A673 (cell line): ENCODE measurements around the gene ABCA2. TPM values are rescaled to one million over a fixed set of nuclear protein-coding genes. Genes with fewer than 3 reads are reported as not detected.

Source experiments
- BruUV-seq: library from RNA; stranded (reverse); fragments of 400-500 nt; replicated peaks from 2 replicates; lab custom pipeline; 2021; lab: Mats Ljungman, UMichigan
- CTCF ChIA-PET: fragments of 300-600 bp; sonication (Branson Sonifier 250); formaldehyde crosslinking; loops from one replicate; lab custom pipeline; 2022; ENCODE audit warnings: antibody characterized with exemption; lab: Charles Lee
- POLR2A ChIA-PET: fragments of 300-600 bp; sonication (Branson Sonifier 250); formaldehyde crosslinking; loops from one replicate; lab custom pipeline; 2022; ENCODE audit warnings: antibody characterized with exemption; ENCODE audit not compliant: low non-redundant PET; lab: Charles Lee
- DNase-seq: peaks from one replicate; pipeline ENCODE4 v3.0.0-alpha.2; 2015; ENCODE audit warnings: low spot score
- H3K27ac ChIP-seq: fragments of 200-600 bp; sonication (generic); 2 replicates; pipeline ENCODE4 v1.5.1; 2016; ENCODE audit warnings: mixed run types, low read depth, mild to moderate bottlenecking, mixed read lengths, antibody characterized with exemption, low read length; ENCODE audit not compliant: poor library complexity, severe bottlenecking
- H3K27me3 ChIP-seq: fragments of 200-600 bp; sonication (generic); replicated peaks from 2 replicates; pipeline ENCODE4 v1.6.1; 2017; ENCODE audit warnings: mixed run types, low read depth, mild to moderate bottlenecking, mixed read lengths, antibody characterized with exemption, low read length; ENCODE audit not compliant: insufficient read depth, poor library complexity
- H3K36me3 ChIP-seq: fragments of 200-600 bp; sonication (generic); 2 replicates; pipeline ENCODE4 v1.6.1; 2016; ENCODE audit warnings: mixed run types, mild to moderate bottlenecking, mixed read lengths, antibody characterized with exemption, low read length; ENCODE audit not compliant: insufficient read depth, poor library complexity, severe bottlenecking
- H3K4me1 ChIP-seq: fragments of 200-600 bp; sonication (generic); 2 replicates; pipeline ENCODE4 v1.6.1; 2017; ENCODE audit warnings: mixed run types, mild to moderate bottlenecking, mixed read lengths, antibody characterized with exemption, low read length; ENCODE audit not compliant: insufficient read depth, poor library complexity, severe bottlenecking
- H3K4me3 ChIP-seq: fragments of 200-600 bp; sonication (generic); 2 replicates; pipeline ENCODE4 v1.5.1; 2016; ENCODE audit warnings: low read depth, mixed run types, mild to moderate bottlenecking, mixed read lengths, low read length; ENCODE audit not compliant: poor library complexity, severe bottlenecking
- H3K9me3 ChIP-seq: fragments of 200-600 bp; sonication (generic); 2 replicates; pipeline ENCODE4 v1.6.1; 2016; ENCODE audit warnings: mixed run types, low read depth, mild to moderate bottlenecking, mixed read lengths, antibody characterized with exemption, low read length; ENCODE audit not compliant: poor library complexity, severe bottlenecking
- CTCF ChIP-seq: fragments of 300-800, 200-600 bp; sonication (generic); conservative IDR thresholded peaks from 2 replicates; pipeline ENCODE4 v1.5.1; 2017; ENCODE audit warnings: low read depth, mild to moderate bottlenecking, antibody characterized with exemption, low read length, moderate library complexity, mixed read lengths
- EZH2 ChIP-seq: fragments of 200-600 bp; sonication (generic); IDR thresholded peaks from 2 replicates; pipeline ENCODE4 v1.6.1; 2017; ENCODE audit warnings: borderline replicate concordance, low read depth, mild to moderate bottlenecking, mixed read lengths, antibody characterized with exemption, low read length; ENCODE audit not compliant: poor library complexity, severe bottlenecking
- intact Hi-C: fragments of 100-400 bp; cut with micrococcal nuclease; formaldehyde crosslinking; loops from one replicate; pipeline ENCODE4 v1.10.0; 2022; ENCODE audit not compliant: unreplicated experiment
- total RNA-seq: library from RNA; stranded (reverse); gene quantifications from 2 replicates; pipeline ENCODE4 v1.2.3, GENCODE V29; 2021

ABCA2 gene
- total RNA-seq, 1 experiment from 2014 or later, result 27.8 TPM

GRCh38 chr9:137041124-137041523 is 13.1 kb upstream of the ABCA2 start:
- CTCF ChIA-PET, result no interaction called here
- Histone ChIP-seq H3K27me3 (no peaks in the 10 kb centered on the region), H3K36me3 (peaks cover 19% of the 10 kb centered on the region), H3K27ac (peak overlapping the region; percentile 64), H3K4me1 (peaks cover 28% of the 10 kb centered on the region), H3K9me3 (no peaks in the 10 kb centered on the region), H3K4me3 (peak overlapping the region; percentile 9)
- POLR2A ChIA-PET, result no interaction called here
- no TSS peak for BruUV-seq
- DNase-seq, result peak; percentile 75
- TF ChIP-seq EZH2 (no peak), CTCF (no peak)
- intact Hi-C loops, result no loop called here

- H3K4me1 ChIP-seq, result peaks cover 28% of the 10 kb centered on the region
- POLR2A ChIA-PET, result no interaction called here
- H3K27ac ChIP-seq, result peak overlapping the region; percentile 64
- no peak for DNase-seq
- peaks cover 19% of the 10 kb centered on the region for H3K36me3 ChIP-seq
- no TSS peak for BruUV-seq
- H3K4me3 ChIP-seq, result peak overlapping the region; percentile 9
- no peaks in the 10 kb centered on the region for H3K27me3 ChIP-seq
- intact Hi-C loops, result no loop called here
- CTCF ChIA-PET, result no interaction called here
- no peaks in the 10 kb centered on the region for H3K9me3 ChIP-seq
- TF ChIP-seq CTCF (no peak), EZH2 (no peak)
Observed at GRCh38 chr9:137040568-137040967, 12.5 kb upstream of the ABCA2 start.

- Histone ChIP-seq H3K4me3 (no peak overlapping the region), H3K4me1 (peaks cover 29% of the 10 kb centered on the region), H3K27me3 (no peaks in the 10 kb centered on the region), H3K9me3 (no peaks in the 10 kb centered on the region), H3K36me3 (peaks cover 19% of the 10 kb centered on the region), H3K27ac (no peak overlapping the region)
- intact Hi-C loops, result no loop called here
- TF ChIP-seq EZH2 (no peak), CTCF (no peak)
- no peak for DNase-seq
- CTCF ChIA-PET, result no interaction called here
- POLR2A ChIA-PET, result no interaction called here
- TSS peak; percentile 45 for BruUV-seq
Observed at GRCh38 chr9:137039611-137040366, 11.8 kb upstream of the ABCA2 start.
